GM23248 (cell line): ENCODE results near the gene GALK2.

Experiments
- EZH2 ChIP-seq: fragments of 200-600 bp; sonication (generic); IDR thresholded peaks from 2 replicates; pipeline ENCODE4 v1.6.1; 2018; ENCODE audit warnings: antibody characterized with exemption, mild to moderate bottlenecking; ENCODE audit not compliant: insufficient read depth, poor library complexity, severe bottlenecking
- EZH2phosphoT487 ChIP-seq: fragments of 200-600 bp; sonication (generic); IDR thresholded peaks from 2 replicates; pipeline ENCODE4 v1.6.1; 2018; ENCODE audit warnings: antibody characterized with exemption, moderate library complexity, mild to moderate bottlenecking, low read depth; ENCODE audit not compliant: insufficient read depth

GRCh38 chr15:49308686-49309085 is 138.6 kb downstream of the GALK2 start:
- TF ChIP-seq EZH2 = no peak
- TF ChIP-seq EZH2phosphoT487 = no peak
